IPS DF 6.9 (cell line): ENCODE data around the gene PLEKHG4B.
"Not testable (repeated sequence)": the region's sequence is repeated elsewhere in the genome, so short reads cannot be mapped to it uniquely, and the experiment has no call there.

ENCODE experiments used
- DNase-seq: peaks from one replicate; pipeline ENCODE4 v3.0.0-alpha.2; 2013; ENCODE audit warnings: low read depth, low spot score
- H3K27ac ChIP-seq: one replicate; pipeline ENCODE4 v1.5.1; 2013; ENCODE audit warnings: low read length, control low read depth
- H3K27me3 ChIP-seq: 2 replicates; pipeline ENCODE4 v1.6.1; 2013; ENCODE audit warnings: mild to moderate bottlenecking, low read length; ENCODE audit not compliant: control insufficient read depth, insufficient read depth
- H3K36me3 ChIP-seq: 2 replicates; pipeline ENCODE4 v1.6.1; 2013; ENCODE audit warnings: low read length; ENCODE audit not compliant: control insufficient read depth, insufficient read depth
- H3K4me1 ChIP-seq: 2 replicates; pipeline ENCODE4 v1.6.1; 2013; ENCODE audit warnings: low read length; ENCODE audit not compliant: control insufficient read depth, insufficient read depth
- H3K4me3 ChIP-seq: 2 replicates; pipeline ENCODE4 v1.5.1; 2013; ENCODE audit warnings: mild to moderate bottlenecking, low read length
- H3K9me3 ChIP-seq: 2 replicates; pipeline ENCODE4 v1.6.1; 2013; ENCODE audit warnings: low read length, inconsistent platforms; ENCODE audit not compliant: control insufficient read depth, insufficient read depth
- WGBS: extraction: QIAGEN DNeasy Blood & Tissue Kit; methylation state at CpG from one replicate; pipeline ENCODE4 v1.1.7; 2013; ENCODE audit warnings: mixed read lengths, missing lambda C conversion rate; ENCODE audit not compliant: insufficient read length, insufficient coverage; 5-methylcytosine and 5-hydroxymethylcytosine counted together

The PLEKHG4B gene

GRCh38 chr5:233426-233825, 141.5 kb downstream of the PLEKHG4B start:
- H3K27me3 ChIP-seq, H3K4me1 ChIP-seq, H3K4me3 ChIP-seq, H3K9me3 ChIP-seq, H3K27ac ChIP-seq, DNase-seq: not testable (repeated sequence)
- peaks cover 20% of the 10 kb centered on the region; the same call in 1 of the 2 replicates for H3K36me3 ChIP-seq
- WGBS = 100% methylated on average over 1 of the region's 20 CpGs

GRCh38 chr5:234450-234849, 142.5 kb downstream of the PLEKHG4B start:
- Histone ChIP-seq H3K4me3 (no peak overlapping the region), H3K27ac (no peak overlapping the region), H3K27me3 (no peaks in the 10 kb centered on the region), H3K4me1 (no peaks in the 10 kb centered on the region), H3K9me3 (no peaks in the 10 kb centered on the region), H3K36me3 (peaks cover 19% of the 10 kb centered on the region; the same call in 1 of the 2 replicates)
- no peak for DNase-seq
- no CpG with 5 or more reads among the region's 8 CpGs for WGBS

- H3K27me3 ChIP-seq, DNase-seq, H3K9me3 ChIP-seq, H3K27ac ChIP-seq, H3K4me1 ChIP-seq, H3K4me3 ChIP-seq: not testable (repeated sequence)
- H3K36me3 ChIP-seq = peaks cover 21% of the 10 kb centered on the region
- no CpG with 5 or more reads among the region's 9 CpGs for WGBS
Measured at GRCh38 chr5:235527-235926, 143.6 kb downstream of the PLEKHG4B start.

- not testable (repeated sequence) for H3K9me3 ChIP-seq, H3K27ac ChIP-seq, H3K27me3 ChIP-seq, H3K4me3 ChIP-seq, H3K4me1 ChIP-seq, DNase-seq
- H3K36me3 ChIP-seq = peaks cover 36% of the 10 kb centered on the region
- WGBS = no CpG with 5 or more reads among the region's 8 CpGs
Measured at GRCh38 chr5:237931-238330, 146.0 kb downstream of the PLEKHG4B start.
